ENCODE measurements around the gene ZNF365.
"Not testable (repeated sequence)": the region's sequence is repeated elsewhere in the genome, so short reads cannot be mapped to it uniquely, and the experiment has no call there.

Gene ZNF365

GRCh38 chr10:62373995-62374861, at the start of gene ZNF365:
TSS of gene ZNF365 (plus strand) at chr10:62374369. CDS start at chr10:62376194, 1,825 bp downstream.
- peak; percentile 22 to 27 for DNase-seq (ENCODE audit: low read depth in 1 of 2, low spot score in 1 of 2)

GRCh38 chr10:62326176-62326575, 48.0 kb upstream of the ZNF365 start:
- no peak for DNase-seq (ENCODE audit: low read depth in 1 of 2, low spot score in 1 of 2)

GRCh38 chr10:62327885-62328284, 46.3 kb upstream of the ZNF365 start:
- DNase-seq (ENCODE audit: low read depth in 1 of 2, low spot score in 1 of 2): no peak

- DNase-seq (ENCODE audit: low read depth in 1 of 2, low spot score in 1 of 2): no peak
These were observed 44.0 kb upstream of the ZNF365 start for GRCh38 chr10:62330213-62330612.

- no peak for DNase-seq (ENCODE audit: low read depth in 1 of 2, low spot score in 1 of 2)
These were observed 41.8 kb upstream of the ZNF365 start for GRCh38 chr10:62332406-62332805.

- no peak for DNase-seq (ENCODE audit: low read depth in 1 of 2, low spot score in 1 of 2)
These were observed 40.9 kb upstream of the ZNF365 start for GRCh38 chr10:62333135-62333889.

GRCh38 chr10:62333988-62334682, 40.0 kb upstream of the ZNF365 start:
- DNase-seq (ENCODE audit: low read depth in 1 of 2, low spot score in 1 of 2): no peak

- DNase-seq (ENCODE audit: low read depth in 1 of 2, low spot score in 1 of 2): no peak
These were observed 38.8 kb upstream of the ZNF365 start for GRCh38 chr10:62335326-62335725.

- no peak for DNase-seq (ENCODE audit: low read depth in 1 of 2, low spot score in 1 of 2)
These were observed 37.8 kb upstream of the ZNF365 start for GRCh38 chr10:62336404-62336803.

- no peak for DNase-seq (ENCODE audit: low read depth in 1 of 2, low spot score in 1 of 2)
These were observed 32.8 kb upstream of the ZNF365 start for GRCh38 chr10:62341419-62341818.

- no peak for DNase-seq (ENCODE audit: low read depth in 1 of 2, low spot score in 1 of 2)
These were observed 31.2 kb upstream of the ZNF365 start for GRCh38 chr10:62343000-62343399.

- no peak for DNase-seq (ENCODE audit: low read depth in 1 of 2, low spot score in 1 of 2)
These were observed 26.1 kb upstream of the ZNF365 start for GRCh38 chr10:62348029-62348428.

GRCh38 chr10:62352356-62352970, 21.7 kb upstream of the ZNF365 start:
- DNase-seq (ENCODE audit: low read depth in 1 of 2, low spot score in 1 of 2): no peak

GRCh38 chr10:62354916-62355315, 19.3 kb upstream of the ZNF365 start:
- DNase-seq (ENCODE audit: low read depth in 1 of 2, low spot score in 1 of 2): no peak

- no peak for DNase-seq (ENCODE audit: low read depth in 1 of 2, low spot score in 1 of 2)
These were observed 17.7 kb upstream of the ZNF365 start for GRCh38 chr10:62356447-62356846.

- DNase-seq (ENCODE audit: low read depth in 1 of 2, low spot score in 1 of 2): not testable (repeated sequence)
These were observed 16.0 kb upstream of the ZNF365 start for GRCh38 chr10:62358151-62358550.

- no peak for DNase-seq (ENCODE audit: low read depth in 1 of 2, low spot score in 1 of 2)
These were observed 552 bp upstream of the ZNF365 start for GRCh38 chr10:62373639-62373994.

GRCh38 chr10:62374862-62375710, 917 bp downstream of the ZNF365 start:
- no peak for DNase-seq (ENCODE audit: low read depth in 1 of 2, low spot score in 1 of 2)

GRCh38 chr10:62376071-62377025, 2.2 kb downstream of the ZNF365 start:
- DNase-seq (ENCODE audit: low read depth in 1 of 2, low spot score in 1 of 2): no peak

Measured in stimulated activated CD4-positive, alpha-beta T cell treated with anti-CD3 and anti-CD28 coated beads, Interleukin-15, amount 100 ng/mL, for 1 hour (primary cell).